PC-3 (cell line): ENCODE measurements around the gene DLGAP1. TPM values are rescaled to one million over a fixed set of nuclear protein-coding genes. Genes with fewer than 3 reads are reported as not detected.

Experiments used
- ATAC-seq: fragments of 200-7000 bp; cut with Tn5 transposase; 2 replicates; pipeline ENCODE4 v1.9.1; 2020; ENCODE audit warnings: mild to moderate bottlenecking, moderate library complexity
- BruUV-seq: library from RNA; stranded (reverse); fragments of 400-500 nt; replicated peaks from 2 replicates; lab custom pipeline; 2021; lab: Mats Ljungman, UMichigan
- CTCF ChIA-PET: fragments of 300-600 bp; sonication (Branson Sonifier 250); formaldehyde crosslinking; loops from one replicate; lab custom pipeline; 2022; ENCODE audit warnings: antibody characterized with exemption; lab: Charles Lee
- POLR2A ChIA-PET: fragments of 300-600 bp; sonication (Branson Sonifier 250); formaldehyde crosslinking; loops from one replicate; lab custom pipeline; 2022; ENCODE audit warnings: antibody characterized with exemption; ENCODE audit not compliant: unreplicated experiment; lab: Charles Lee
- DNase-seq: peaks from one replicate; pipeline ENCODE4 v3.0.0-alpha.2; 2015
- H2AFZ ChIP-seq: fragments of 300-600 bp; sonication (generic); 2 replicates; pipeline ENCODE4 v1.6.0; 2016; ENCODE audit warnings: antibody characterized with exemption, low read length
- H3F3A ChIP-seq: fragments of 300-600 bp; sonication (generic); one replicate; pipeline ENCODE4 v1.6.0; 2017; ENCODE audit warnings: antibody characterized with exemption, low read length, control low read depth, mild to moderate bottlenecking; ENCODE audit not compliant: unreplicated experiment
- H3K27ac ChIP-seq: fragments of 300-600 bp; sonication (generic); 2 replicates; pipeline ENCODE4 v1.5.1; 2016; ENCODE audit warnings: mild to moderate bottlenecking, low read length
- H3K27me3 ChIP-seq: fragments of 300-600 bp; sonication (generic); 2 replicates; pipeline ENCODE4 v1.6.1; 2016; ENCODE audit warnings: low read length, mixed read lengths
- H3K36me3 ChIP-seq: fragments of 300-600 bp; sonication (generic); 2 replicates; pipeline ENCODE4 v1.6.1; 2016; ENCODE audit warnings: low read depth, mixed run types, low read length, mixed read lengths
- H3K4me1 ChIP-seq: fragments of 300-600 bp; sonication (generic); 2 replicates; pipeline ENCODE4 v1.5.1; 2016; ENCODE audit warnings: low read length; ENCODE audit not compliant: insufficient read depth
- H3K4me2 ChIP-seq: fragments of 300-600 bp; sonication (generic); 2 replicates; pipeline ENCODE4 v1.6.0; 2016; ENCODE audit warnings: low read length
- H3K4me3 ChIP-seq: fragments of 300-600 bp; sonication (generic); 2 replicates; pipeline ENCODE4 v1.5.1; 2016; ENCODE audit warnings: mild to moderate bottlenecking, low read length, mixed read lengths
- H3K79me2 ChIP-seq: fragments of 300-600 bp; sonication (generic); 2 replicates; pipeline ENCODE4 v1.6.1; 2017; ENCODE audit warnings: low read length, mixed read lengths
- H3K9ac ChIP-seq: fragments of 300-600 bp; sonication (generic); 2 replicates; pipeline ENCODE4 v1.6.0; 2016; ENCODE audit warnings: mild to moderate bottlenecking, low read length
- H3K9me2 ChIP-seq: fragments of 300-600 bp; sonication (generic); replicated peaks from 2 replicates; pipeline ENCODE4 v1.6.1; 2016; ENCODE audit warnings: mixed run types, low read length, mixed read lengths
- H3K9me3 ChIP-seq: fragments of 300-600 bp; sonication (generic); 2 replicates; pipeline ENCODE4 v1.6.1; 2016; ENCODE audit warnings: low read length, mixed read lengths
- H4K20me1 ChIP-seq: fragments of 300-600 bp; sonication (generic); 2 replicates; pipeline ENCODE4 v1.6.1; 2016; ENCODE audit warnings: low read length, mixed read lengths
- EZH2 ChIP-seq: fragments of 300-600 bp; sonication (generic); IDR thresholded peaks from one replicate; pipeline ENCODE4 v1.6.1; 2017; ENCODE audit warnings: antibody characterized with exemption, mild to moderate bottlenecking, low read length; ENCODE audit not compliant: unreplicated experiment
- EZH2phosphoT487 ChIP-seq: fragments of 300-600 bp; sonication (generic); IDR thresholded peaks from 2 replicates; pipeline ENCODE4 v1.6.1; 2018; ENCODE audit warnings: mild to moderate bottlenecking, antibody characterized with exemption, low read length, borderline replicate concordance
- intact Hi-C: fragments of 100-400 bp; cut with micrococcal nuclease; formaldehyde crosslinking; loops from 2 replicates; pipeline ENCODE4 v1.9.0; 2023
- total RNA-seq: library from RNA; depleted of rRNA; stranded (reverse); fragments of >200 nt; gene quantifications from 2 replicates; pipeline ENCODE4 v1.2.3, GENCODE V29; 2014
- TF ChIP-seq, protein P1 (sequence below): fragments of 300-600 bp; sonication (generic); conservative IDR thresholded peaks from 2 replicates; pipeline ENCODE4 v1.5.1; 2017; ENCODE audit warnings: antibody characterized with exemption, low read depth, mild to moderate bottlenecking, low read length

DLGAP1 gene
- total RNA-seq, 1 experiment from 2014 or later, result not detected

GRCh38 chr18:3482258-3482657, 972.8 kb downstream of the DLGAP1 start:
- no TSS peak for BruUV-seq

GRCh38 chr18:3481696-3482210, 973.4 kb downstream of the DLGAP1 start:
- Histone ChIP-seq H3F3A (no peaks in the 10 kb centered on the region), H3K36me3 (no peaks in the 10 kb centered on the region), H3K9me3 (no peaks in the 10 kb centered on the region), H3K4me2 (no peak overlapping the region), H2AFZ (no peak overlapping the region), H3K4me3 (no peak overlapping the region), H3K9ac (no peak overlapping the region), H3K79me2 (no peaks in the 10 kb centered on the region), H3K4me1 (0 out of 2 replicates have a peak, but pooled peaks cover 9% of the 10 kb centered on the region), H4K20me1 (no peaks in the 10 kb centered on the region), H3K9me2 (no peaks in the 10 kb centered on the region), H3K27me3 (no peaks in the 10 kb centered on the region), H3K27ac (no peak overlapping the region)
- intact Hi-C loops, result no loop called here
- no TSS peak for BruUV-seq
- POLR2A ChIA-PET, result interaction anchor here (0.5 to 0.6 kb wide), 2 partner anchors 16 to 202 kb away, joined by 3 to 5 read pairs; no protein-coding TSS in a partner anchor
- ATAC-seq, result peak; percentile 79
- TF ChIP-seq, protein P1, sequence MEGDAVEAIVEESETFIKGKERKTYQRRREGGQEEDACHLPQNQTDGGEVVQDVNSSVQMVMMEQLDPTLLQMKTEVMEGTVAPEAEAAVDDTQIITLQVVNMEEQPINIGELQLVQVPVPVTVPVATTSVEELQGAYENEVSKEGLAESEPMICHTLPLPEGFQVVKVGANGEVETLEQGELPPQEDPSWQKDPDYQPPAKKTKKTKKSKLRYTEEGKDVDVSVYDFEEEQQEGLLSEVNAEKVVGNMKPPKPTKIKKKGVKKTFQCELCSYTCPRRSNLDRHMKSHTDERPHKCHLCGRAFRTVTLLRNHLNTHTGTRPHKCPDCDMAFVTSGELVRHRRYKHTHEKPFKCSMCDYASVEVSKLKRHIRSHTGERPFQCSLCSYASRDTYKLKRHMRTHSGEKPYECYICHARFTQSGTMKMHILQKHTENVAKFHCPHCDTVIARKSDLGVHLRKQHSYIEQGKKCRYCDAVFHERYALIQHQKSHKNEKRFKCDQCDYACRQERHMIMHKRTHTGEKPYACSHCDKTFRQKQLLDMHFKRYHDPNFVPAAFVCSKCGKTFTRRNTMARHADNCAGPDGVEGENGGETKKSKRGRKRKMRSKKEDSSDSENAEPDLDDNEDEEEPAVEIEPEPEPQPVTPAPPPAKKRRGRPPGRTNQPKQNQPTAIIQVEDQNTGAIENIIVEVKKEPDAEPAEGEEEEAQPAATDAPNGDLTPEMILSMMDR, result peak; percentile 75
- TF ChIP-seq EZH2phosphoT487, result no peak
- TF ChIP-seq EZH2, result no peak
- CTCF ChIA-PET, result interaction anchor here (0.6 to 0.9 kb wide), 2 partner anchors 57 to 185 kb away, joined by 3 read pairs; no protein-coding TSS in a partner anchor
- DNase-seq, result peak; percentile 54

More at GRCh38 chr18:3482258-3482657, 972.8 kb downstream of the DLGAP1 start:
- Histone ChIP-seq H3K79me2 (no peaks in the 10 kb centered on the region), H4K20me1 (no peaks in the 10 kb centered on the region), H3K4me2 (no peak overlapping the region), H3K4me3 (no peak overlapping the region), H3K9me2 (no peaks in the 10 kb centered on the region), H3K9ac (no peak overlapping the region), H3K36me3 (no peaks in the 10 kb centered on the region), H3K27ac (no peak overlapping the region), H3K27me3 (no peaks in the 10 kb centered on the region), H2AFZ (no peak overlapping the region), H3K9me3 (no peaks in the 10 kb centered on the region), H3K4me1 (0 out of 2 replicates have a peak, but pooled peaks cover 9% of the 10 kb centered on the region), H3F3A (no peaks in the 10 kb centered on the region)
- intact Hi-C loops, result no loop called here
- DNase-seq, result no peak
- ChIA-PET POLR2A (interaction anchor here (0.5 kb wide), 1 partner anchor 201 kb away, joined by 3 read pairs; no protein-coding TSS in a partner anchor), CTCF (interaction anchor here (0.6 to 0.9 kb wide), 2 partner anchors 57 to 184 kb away, joined by 3 read pairs; no protein-coding TSS in a partner anchor)
- no peak for TF ChIP-seq EZH2phosphoT487
- no peak for TF ChIP-seq EZH2
- TF ChIP-seq, protein P1, result no peak
- no peak for ATAC-seq
